BJ (cell line): ENCODE data around the gene NRG3. TPM values are rescaled to one million over a fixed set of nuclear protein-coding genes. Genes with fewer than 3 reads are reported as not detected.

Source experiments
- CTCF ChIA-PET: fragments of 350-600 bp; formaldehyde crosslinking; extraction: SDS; loops from one replicate; lab custom pipeline; 2021; ENCODE audit warnings: antibody characterized with exemption, inconsistent platforms; lab: Yijun Ruan, JAX
- POLR2A ChIA-PET: fragments of 300-600 bp; sonication (Branson Sonifier 250); formaldehyde crosslinking; extraction: SDS; loops from one replicate; lab custom pipeline; 2021; ENCODE audit warnings: antibody characterized with exemption; lab: Charles Lee
- DNase-seq: peaks from one replicate; pipeline ENCODE4 v3.0.0-alpha.2; 2011; ENCODE audit warnings: low read depth
- H3K27me3 ChIP-seq: 2 replicates; pipeline ENCODE4 v1.6.0; 2011; ENCODE audit warnings: low read length; ENCODE audit not compliant: control insufficient read depth, insufficient read depth
- H3K36me3 ChIP-seq: 2 replicates; pipeline ENCODE4 v1.5.1; 2011; ENCODE audit warnings: low read length; ENCODE audit not compliant: control insufficient read depth, insufficient read depth
- H3K4me3 ChIP-seq: 2 replicates; pipeline ENCODE4 v1.5.1; 2011; ENCODE audit warnings: low read depth, mild to moderate bottlenecking, control low read depth, low read length
- CTCF ChIP-seq: IDR thresholded peaks from 2 replicates; pipeline ENCODE4 v1.5.1; 2011; ENCODE audit warnings: low read depth, mild to moderate bottlenecking, control low read depth, inconsistent platforms, low read length, moderate library complexity; ENCODE audit not compliant: insufficient read depth
- polyA plus RNA-seq: library from polyadenylated mRNA; depleted of rRNA; stranded (reverse); fragments of >200 nt; gene quantifications from 2 replicates; pipeline ENCODE4 v1.2.3, GENCODE V29; 2011

The NRG3 gene
- polyA plus RNA-seq, 1 experiment: not detected

- Histone ChIP-seq H3K36me3 (no peaks in the 10 kb centered on the region), H3K4me3 (no peak overlapping the region), H3K27me3 (no peaks in the 10 kb centered on the region)
- ChIA-PET CTCF (no interaction called here), POLR2A (no interaction called here)
- no peak for DNase-seq
- no peak for TF ChIP-seq CTCF
These were observed 534.7 kb downstream of the NRG3 start for GRCh38 chr10:82409671-82410070.

- H3K4me3 ChIP-seq: no peak overlapping the region
- H3K27me3 ChIP-seq: no peaks in the 10 kb centered on the region
- no peak for TF ChIP-seq CTCF
- ChIA-PET CTCF (no interaction called here), POLR2A (no interaction called here)
- H3K36me3 ChIP-seq: no peaks in the 10 kb centered on the region
- DNase-seq: no peak
These were observed 536.4 kb downstream of the NRG3 start for GRCh38 chr10:82411416-82411815.

- no peaks in the 10 kb centered on the region for H3K27me3 ChIP-seq
- no peaks in the 10 kb centered on the region for H3K36me3 ChIP-seq
- DNase-seq: no peak
- POLR2A ChIA-PET: no interaction called here
- no peak for TF ChIP-seq CTCF
- CTCF ChIA-PET: interaction anchor here (0.7 kb wide), 1 partner anchor 1624 kb away, joined by 3 read pairs; no protein-coding TSS in a partner anchor
- no peak overlapping the region for H3K4me3 ChIP-seq
These were observed 545.0 kb downstream of the NRG3 start for GRCh38 chr10:82420001-82420400.

GRCh38 chr10:82429302-82429701 is 554.3 kb downstream of the NRG3 start:
- no peak for TF ChIP-seq CTCF
- POLR2A ChIA-PET: no interaction called here
- no peaks in the 10 kb centered on the region for H3K36me3 ChIP-seq
- H3K4me3 ChIP-seq: no peak overlapping the region
- no peaks in the 10 kb centered on the region for H3K27me3 ChIP-seq
- CTCF ChIA-PET: no interaction called here
- DNase-seq: no peak

- CTCF ChIA-PET: interaction anchor here (0.6 kb wide), 1 partner anchor 162 kb away, joined by 3 read pairs; no protein-coding TSS in a partner anchor
- H3K27me3 ChIP-seq: no peaks in the 10 kb centered on the region
These were observed 563.3 kb downstream of the NRG3 start for GRCh38 chr10:82438277-82438676.

More at GRCh38 chr10:82438277-82438676, 563.3 kb downstream of the NRG3 start:
- POLR2A ChIA-PET: no interaction called here
- no peak for DNase-seq
- Histone ChIP-seq H3K4me3 (no peak overlapping the region), H3K36me3 (no peaks in the 10 kb centered on the region)
- TF ChIP-seq CTCF: no peak
